GM23338 (cell line): Measurements from ENCODE around the gene RNF207.

Experiments
- CREB1 ChIP-seq: fragments of 250-450 bp; sonication (Bioruptor Pico); IDR thresholded peaks from 2 replicates; pipeline ENCODE4 v1.5.0; 2020; ENCODE audit warnings: low read depth, mild to moderate bottlenecking, moderate library complexity
- EZH2 ChIP-seq: fragments of 200-600 bp; sonication (generic); IDR thresholded peaks from one replicate; pipeline ENCODE4 v1.8.0; 2017; ENCODE audit warnings: antibody characterized with exemption, mild to moderate bottlenecking, low read depth; ENCODE audit not compliant: unreplicated experiment
- EZH2phosphoT487 ChIP-seq: fragments of 200-600 bp; sonication (generic); IDR thresholded peaks from one replicate; pipeline ENCODE4 v1.8.1; 2018; ENCODE audit warnings: antibody characterized with exemption; ENCODE audit not compliant: unreplicated experiment
- POLR2AphosphoS5 ChIP-seq: IDR thresholded peaks from 2 replicates; pipeline ENCODE4 v1.6.1; 2016; ENCODE audit warnings: antibody characterized with exemption, low read depth
- REST ChIP-seq: IDR thresholded peaks from one replicate; pipeline ENCODE4 v1.6.1; 2018; ENCODE audit warnings: antibody characterized with exemption; ENCODE audit not compliant: unreplicated experiment
- TF ChIP-seq, protein P1 (sequence below), 2 experiments: fragments of 200-600 bp in 1 of 2; sonication (generic) in 1 of 2; conservative IDR thresholded peaks; 2 replicates each; pipeline versions ENCODE4 v1.5.1 to v1.6.1; 2016 to 2017; ENCODE audit warnings: antibody characterized with exemption in 2 of 2, low read depth in 2 of 2, mild to moderate bottlenecking in 2 of 2, moderate library complexity in 1 of 2
- TF ChIP-seq, protein P2 (sequence below): fragments of 250-450 bp; sonication (Bioruptor Pico); IDR thresholded peaks from 2 replicates; pipeline ENCODE4 v1.5.0; 2020; ENCODE audit warnings: mild to moderate bottlenecking, moderate library complexity

DNA sequence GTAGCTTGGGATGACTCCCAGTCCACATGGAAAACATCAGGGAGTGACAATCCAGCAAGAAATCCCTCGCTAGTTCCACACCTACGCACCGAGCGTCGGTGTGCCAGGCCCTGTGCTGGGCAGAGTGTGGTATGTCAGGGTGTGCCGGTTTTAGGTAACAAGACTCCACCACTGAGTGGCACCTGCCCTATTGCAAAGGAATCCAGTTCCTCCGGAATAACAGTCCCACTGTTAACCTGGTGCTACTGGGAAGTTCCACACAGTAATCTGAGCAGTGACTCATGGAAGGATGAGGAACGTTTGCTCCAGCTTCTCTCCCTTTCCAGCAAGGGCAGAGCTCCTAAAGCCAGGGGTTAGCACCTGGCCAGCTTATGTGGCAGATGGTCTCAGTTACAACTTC is 14.3 kb downstream of the RNF207 start:
- no peak for TF ChIP-seq EZH2
- no peak for TF ChIP-seq POLR2AphosphoS5
- no peak for TF ChIP-seq EZH2phosphoT487
- TF ChIP-seq, protein P1, sequence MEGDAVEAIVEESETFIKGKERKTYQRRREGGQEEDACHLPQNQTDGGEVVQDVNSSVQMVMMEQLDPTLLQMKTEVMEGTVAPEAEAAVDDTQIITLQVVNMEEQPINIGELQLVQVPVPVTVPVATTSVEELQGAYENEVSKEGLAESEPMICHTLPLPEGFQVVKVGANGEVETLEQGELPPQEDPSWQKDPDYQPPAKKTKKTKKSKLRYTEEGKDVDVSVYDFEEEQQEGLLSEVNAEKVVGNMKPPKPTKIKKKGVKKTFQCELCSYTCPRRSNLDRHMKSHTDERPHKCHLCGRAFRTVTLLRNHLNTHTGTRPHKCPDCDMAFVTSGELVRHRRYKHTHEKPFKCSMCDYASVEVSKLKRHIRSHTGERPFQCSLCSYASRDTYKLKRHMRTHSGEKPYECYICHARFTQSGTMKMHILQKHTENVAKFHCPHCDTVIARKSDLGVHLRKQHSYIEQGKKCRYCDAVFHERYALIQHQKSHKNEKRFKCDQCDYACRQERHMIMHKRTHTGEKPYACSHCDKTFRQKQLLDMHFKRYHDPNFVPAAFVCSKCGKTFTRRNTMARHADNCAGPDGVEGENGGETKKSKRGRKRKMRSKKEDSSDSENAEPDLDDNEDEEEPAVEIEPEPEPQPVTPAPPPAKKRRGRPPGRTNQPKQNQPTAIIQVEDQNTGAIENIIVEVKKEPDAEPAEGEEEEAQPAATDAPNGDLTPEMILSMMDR (conservative IDR thresholded peaks at IDR 0.05; ENCODE audit: low read depth in 2 of 2): no peak
- TF ChIP-seq REST: no peak
- TF ChIP-seq, protein P2, sequence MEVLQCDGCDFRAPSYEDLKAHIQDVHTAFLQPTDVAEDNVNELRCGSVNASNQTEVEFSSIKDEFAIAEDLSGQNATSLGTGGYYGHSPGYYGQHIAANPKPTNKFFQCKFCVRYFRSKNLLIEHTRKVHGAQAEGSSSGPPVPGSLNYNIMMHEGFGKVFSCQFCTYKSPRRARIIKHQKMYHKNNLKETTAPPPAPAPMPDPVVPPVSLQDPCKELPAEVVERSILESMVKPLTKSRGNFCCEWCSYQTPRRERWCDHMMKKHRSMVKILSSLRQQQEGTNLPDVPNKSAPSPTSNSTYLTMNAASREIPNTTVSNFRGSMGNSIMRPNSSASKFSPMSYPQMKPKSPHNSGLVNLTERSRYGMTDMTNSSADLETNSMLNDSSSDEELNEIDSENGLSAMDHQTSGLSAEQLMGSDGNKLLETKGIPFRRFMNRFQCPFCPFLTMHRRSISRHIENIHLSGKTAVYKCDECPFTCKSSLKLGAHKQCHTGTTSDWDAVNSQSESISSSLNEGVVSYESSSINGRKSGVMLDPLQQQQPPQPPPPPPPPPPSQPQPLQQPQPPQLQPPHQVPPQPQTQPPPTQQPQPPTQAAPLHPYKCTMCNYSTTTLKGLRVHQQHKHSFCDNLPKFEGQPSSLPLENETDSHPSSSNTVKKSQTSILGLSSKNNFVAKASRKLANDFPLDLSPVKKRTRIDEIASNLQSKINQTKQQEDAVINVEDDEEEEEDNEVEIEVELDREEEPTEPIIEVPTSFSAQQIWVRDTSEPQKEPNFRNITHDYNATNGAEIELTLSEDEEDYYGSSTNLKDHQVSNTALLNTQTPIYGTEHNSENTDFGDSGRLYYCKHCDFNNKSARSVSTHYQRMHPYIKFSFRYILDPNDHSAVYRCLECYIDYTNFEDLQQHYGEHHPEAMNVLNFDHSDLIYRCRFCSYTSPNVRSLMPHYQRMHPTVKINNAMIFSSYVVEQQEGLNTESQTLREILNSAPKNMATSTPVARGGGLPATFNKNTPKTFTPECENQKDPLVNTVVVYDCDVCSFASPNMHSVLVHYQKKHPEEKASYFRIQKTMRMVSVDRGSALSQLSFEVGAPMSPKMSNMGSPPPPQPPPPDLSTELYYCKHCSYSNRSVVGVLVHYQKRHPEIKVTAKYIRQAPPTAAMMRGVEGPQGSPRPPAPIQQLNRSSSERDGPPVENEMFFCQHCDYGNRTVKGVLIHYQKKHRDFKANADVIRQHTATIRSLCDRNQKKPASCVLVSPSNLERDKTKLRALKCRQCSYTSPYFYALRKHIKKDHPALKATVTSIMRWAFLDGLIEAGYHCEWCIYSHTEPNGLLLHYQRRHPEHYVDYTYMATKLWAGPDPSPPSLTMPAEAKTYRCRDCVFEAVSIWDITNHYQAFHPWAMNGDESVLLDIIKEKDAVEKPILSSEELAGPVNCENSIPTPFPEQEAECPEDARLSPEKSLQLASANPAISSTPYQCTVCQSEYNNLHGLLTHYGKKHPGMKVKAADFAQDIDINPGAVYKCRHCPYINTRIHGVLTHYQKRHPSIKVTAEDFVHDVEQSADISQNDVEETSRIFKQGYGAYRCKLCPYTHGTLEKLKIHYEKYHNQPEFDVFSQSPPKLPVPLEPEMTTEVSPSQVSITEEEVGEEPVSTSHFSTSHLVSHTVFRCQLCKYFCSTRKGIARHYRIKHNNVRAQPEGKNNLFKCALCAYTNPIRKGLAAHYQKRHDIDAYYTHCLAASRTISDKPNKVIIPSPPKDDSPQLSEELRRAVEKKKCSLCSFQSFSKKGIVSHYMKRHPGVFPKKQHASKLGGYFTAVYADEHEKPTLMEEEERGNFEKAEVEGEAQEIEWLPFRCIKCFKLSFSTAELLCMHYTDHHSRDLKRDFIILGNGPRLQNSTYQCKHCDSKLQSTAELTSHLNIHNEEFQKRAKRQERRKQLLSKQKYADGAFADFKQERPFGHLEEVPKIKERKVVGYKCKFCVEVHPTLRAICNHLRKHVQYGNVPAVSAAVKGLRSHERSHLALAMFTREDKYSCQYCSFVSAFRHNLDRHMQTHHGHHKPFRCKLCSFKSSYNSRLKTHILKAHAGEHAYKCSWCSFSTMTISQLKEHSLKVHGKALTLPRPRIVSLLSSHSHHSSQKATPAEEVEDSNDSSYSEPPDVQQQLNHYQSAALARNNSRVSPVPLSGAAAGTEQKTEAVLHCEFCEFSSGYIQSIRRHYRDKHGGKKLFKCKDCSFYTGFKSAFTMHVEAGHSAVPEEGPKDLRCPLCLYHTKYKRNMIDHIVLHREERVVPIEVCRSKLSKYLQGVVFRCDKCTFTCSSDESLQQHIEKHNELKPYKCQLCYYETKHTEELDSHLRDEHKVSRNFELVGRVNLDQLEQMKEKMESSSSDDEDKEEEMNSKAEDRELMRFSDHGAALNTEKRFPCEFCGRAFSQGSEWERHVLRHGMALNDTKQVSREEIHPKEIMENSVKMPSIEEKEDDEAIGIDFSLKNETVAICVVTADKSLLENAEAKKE (CRISPR knock-in tag): no peak
- TF ChIP-seq CREB1 (CRISPR knock-in tag): no peak
